ENCODE data around the gene MSANTD3. TPM values are rescaled to one million over a fixed set of nuclear protein-coding genes. Genes with fewer than 3 reads are reported as not detected.

Gene MSANTD3
- total RNA-seq, 1 experiment from 2014 or later: 35.7 TPM

- Histone ChIP-seq H2BK15ac (ENCODE audit: low read depth, low read length) (no peak overlapping the region), H3K56ac (ENCODE audit: insufficient read length, low read depth, low read length) (no peak overlapping the region), H2AFZ (ENCODE audit: low read length) (no peak overlapping the region), H3K79me1 (ENCODE audit: insufficient read depth, low read depth, low read length, poor library complexity, severe bottlenecking) (no peaks in the 10 kb centered on the region), H2BK12ac (ENCODE audit: insufficient read length, low read depth, low read length) (no peak overlapping the region), H3K27me3 (ENCODE audit: insufficient read depth, low read length) (no peaks in the 10 kb centered on the region), H3K4ac (ENCODE audit: low read depth, low read length) (no peak overlapping the region), H3K79me2 (ENCODE audit: insufficient read depth, low read length) (peaks cover 7% of the 10 kb centered on the region; the same call in 1 of the 2 replicates), H4K91ac (ENCODE audit: insufficient read length, low read depth, low read length) (no peak overlapping the region), H3K9ac (ENCODE audit: extremely low read depth, insufficient read length, low read length) (no peak overlapping the region), H3K23ac (ENCODE audit: insufficient read length, low read depth, low read length) (no peak overlapping the region), H2BK20ac (ENCODE audit: low read depth, low read length, poor library complexity, severe bottlenecking) (no peak overlapping the region), H3K27ac (ENCODE audit: insufficient read length, low read depth, low read length) (no peak overlapping the region), H3K14ac (ENCODE audit: insufficient read depth, low read length) (no peak overlapping the region), H2BK5ac (ENCODE audit: insufficient read length, low read length) (no peak overlapping the region), H3K18ac (ENCODE audit: insufficient read length, low read depth, low read length) (no peak overlapping the region), H3K4me2 (ENCODE audit: insufficient read depth, insufficient read length, low read length) (no peak overlapping the region), H4K20me1 (ENCODE audit: control insufficient read depth, insufficient read depth, insufficient read length) (no peaks in the 10 kb centered on the region), H3K9me3 (ENCODE audit: control insufficient read depth, low read depth, low read length) (no peaks in the 10 kb centered on the region), H3T11ph (ENCODE audit: low read length) (no peak overlapping the region), H3K23me2 (ENCODE audit: insufficient read length, low read depth, low read length, poor library complexity, severe bottlenecking) (no peaks in the 10 kb centered on the region), H4K8ac (replicated peaks; ENCODE audit: insufficient read length, low read depth, low read length) (no peak overlapping the region), H2AK5ac (ENCODE audit: insufficient read length, low read length) (no peak overlapping the region), H2BK120ac (ENCODE audit: low read depth, low read length, poor library complexity, severe bottlenecking) (no peak overlapping the region), H4K5ac (ENCODE audit: insufficient read length, low read depth, low read length) (no peak overlapping the region), H3K4me1 (ENCODE audit: insufficient read depth, low read length) (peaks cover 2% of the 10 kb centered on the region)
- Mint-ChIP-seq H3K27me3 (ENCODE audit: low read depth) (no peaks in the 10 kb centered on the region), H3K4me1 (peaks cover 15 to 24% of the 10 kb centered on the region in 2 experiments), H3K4me3 (no peak overlapping the region), H3K9me3 (no peaks in the 10 kb centered on the region), H3K36me3 (ENCODE audit: insufficient read depth in 1 of 3, low read depth in 3 of 3) (peaks cover 21 to 45% (median 29%) of the 10 kb centered on the region in 3 experiments; a peak in 6 of 7 replicates), H3K27ac (no peak overlapping the region)
- TF ChIP-seq CTCF (conservative IDR thresholded peaks at IDR 0.05): no peak
- DNase-seq: no peak
- no CpG with 5 or more reads among the region's 2 CpGs for WGBS (ENCODE audit: extremely low coverage, insufficient read length, low lambda C conversion rate)
Observed at GRCh38 chr9:100499866-100500265, 72.9 kb downstream of the MSANTD3 start.

Other genes with a start within 250 kb of the MSANTD3 start
- gene TEX10, start 74.2 kb upstream of the MSANTD3 start, total RNA-seq (2021): 70.8 and 71.6 TPM in 2 replicates
- gene TMEFF1, start 46.0 kb downstream of the MSANTD3 start, total RNA-seq (2021): 64.7 and 65.5 TPM in 2 replicates
- 6.8 and 7.3 TPM in 2 replicates for gene CAVIN4, start 150.9 kb downstream of the MSANTD3 start, total RNA-seq (2021)